Gastroesophageal sphincter (tissue), 4 donors: ENCODE results near the gene LRBA. TPM values are rescaled to one million over a fixed set of nuclear protein-coding genes. Genes with fewer than 3 reads are reported as not detected.
A peak's percentile ranks its signal among the peaks of the same experiment; 100 is the strongest.

Experiments
- ATAC-seq: fragments of 150-250 bp; one replicate; pipeline ENCODE4 v1.9.1; 2016; ENCODE audit warnings: mild to moderate bottlenecking, moderate library complexity
- H3K27ac ChIP-seq, 4 donors: fragments of 200-600 bp; sonication (generic) in 3 of 4; 1 replicate in 3 of 4; 2 replicates in 1 of 4; pipeline ENCODE4 v1.5.1; 2016 to 2019
- H3K27me3 ChIP-seq: fragments of 200-600 bp; sonication (generic); one replicate; pipeline ENCODE4 v1.5.1; 2019
- H3K36me3 ChIP-seq, 2 donors: fragments of 200-600 bp; sonication (generic); one replicate each; pipeline ENCODE4 v1.5.1; 2019; ENCODE audit warnings: control low read depth in 1 of 2
- H3K4me1 ChIP-seq, 3 donors: fragments of 200-600 bp; sonication (generic); 1 replicate in 2 of 3; 2 replicates in 1 of 3; pipeline ENCODE4 v1.5.1; 2016 to 2019; ENCODE audit warnings: control low read depth in 2 of 3
- H3K4me3 ChIP-seq, 2 donors: fragments of 200-600 bp; sonication (generic); one replicate each; pipeline ENCODE4 v1.5.1; 2019; ENCODE audit warnings: mild to moderate bottlenecking in 1 of 2, moderate library complexity in 1 of 2
- H3K9me3 ChIP-seq, 3 donors: fragments of 200-600 bp; sonication (generic); one replicate each; pipeline ENCODE4 v1.5.1; 2017 to 2019; ENCODE audit warnings: control low read depth in 2 of 3
- CTCF ChIP-seq, 4 experiments: fragments of 200-600 bp in 2 of 4; fragments of 450-650 bp in 2 of 4; sonication (generic) in 1 of 4; IDR thresholded peaks; one replicate each; pipeline ENCODE4 v1.5.1; 2017 to 2019; ENCODE audit warnings: antibody characterized with exemption in 4 of 4, mild to moderate bottlenecking in 2 of 4, moderate library complexity in 2 of 4
- EP300 ChIP-seq: sonication (generic); formaldehyde crosslinking; IDR thresholded peaks from one replicate; pipeline ENCODE4 v1.6.1; 2017; ENCODE audit warnings: antibody characterized with exemption, mild to moderate bottlenecking
- POLR2A ChIP-seq, 2 donors: fragments of 450-650 bp; IDR thresholded peaks; one replicate each; pipeline ENCODE4 v1.6.1; 2017; ENCODE audit warnings: antibody characterized with exemption in 2 of 2, mild to moderate bottlenecking in 2 of 2, moderate library complexity in 1 of 2
- POLR2AphosphoS5 ChIP-seq: sonication (generic); formaldehyde crosslinking; IDR thresholded peaks from one replicate; pipeline ENCODE4 v1.6.1; 2017; ENCODE audit warnings: antibody characterized with exemption
- WGBS, 2 donors: methylation state at CpG; one replicate each; pipeline ENCODE4 v1.1.5; 2018; ENCODE audit warnings: low coverage in 1 of 2; 5-methylcytosine and 5-hydroxymethylcytosine counted together
- total RNA-seq, 4 donors: library from RNA; depleted of rRNA; stranded (reverse); fragments of >200 nt; gene quantifications; one replicate each; pipeline ENCODE4 v1.1.0, GENCODE V29; 2016

LRBA gene
- total RNA-seq, 4 donors from 2014 or later, result 18.4 to 35.0 (median 23.2) TPM

DNA sequence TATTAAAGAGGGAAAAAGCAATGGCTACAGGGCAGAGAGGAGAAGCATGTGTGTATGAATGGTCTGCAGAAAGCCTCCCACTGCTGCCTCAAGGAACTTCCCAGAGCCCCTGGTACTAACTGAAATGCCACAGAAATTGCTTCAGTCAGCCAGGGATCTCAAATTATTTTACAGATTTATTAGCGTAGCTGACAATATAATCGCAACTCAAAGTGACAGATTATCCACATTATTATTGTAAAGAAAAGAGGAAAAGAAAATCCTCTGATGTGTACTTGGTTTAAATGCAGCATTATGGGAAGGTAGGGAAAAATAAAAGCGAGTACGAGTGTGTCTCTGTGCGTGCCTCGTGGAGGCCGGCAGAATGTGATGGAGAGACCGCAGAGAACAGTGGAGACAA lies 734.1 kb downstream of the LRBA start:
- Histone ChIP-seq H3K4me3 (no peak overlapping the region), H3K27ac (peak overlapping the region in 1 of 4 donors; percentile 24), H3K9me3 (peaks cover 0 to 9% (median 0%) of the 10 kb centered on the region in 3 donors), H3K27me3 (no peaks in the 10 kb centered on the region), H3K4me1 (peaks cover 0 to 15% (median 0%) of the 10 kb centered on the region in 3 donors), H3K36me3 (peaks cover 0 to 41% of the 10 kb centered on the region in 2 donors)
- 78 to 86% methylated on average over 8 of the region's 8 CpGs for WGBS, 2 donors
- no peak for TF ChIP-seq POLR2AphosphoS5
- TF ChIP-seq POLR2A (IDR thresholded peaks at IDR 0.05), result no peak
- no peak for TF ChIP-seq CTCF (IDR thresholded peaks at IDR 0.05)
- no peak for ATAC-seq

GRCh38 chr4:150280081-150280895 lies 734.8 kb downstream of the LRBA start:
- Histone ChIP-seq H3K4me1 (peaks cover 0 to 15% (median 0%) of the 10 kb centered on the region in 3 donors), H3K36me3 (peaks cover 0 to 36% of the 10 kb centered on the region in 2 donors), H3K4me3 (no peak overlapping the region), H3K27ac (peak overlapping the region in 3 of 4 donors; percentile 24 to 67 (median 49)), H3K27me3 (no peaks in the 10 kb centered on the region), H3K9me3 (peaks cover 0 to 13% (median 0%) of the 10 kb centered on the region in 3 donors)
- 26 to 33% methylated on average over 3 to 5 of the region's 9 CpGs for WGBS, 2 donors
- TF ChIP-seq CTCF (IDR thresholded peaks at IDR 0.05) (no peak), POLR2A (IDR thresholded peaks at IDR 0.05) (no peak), POLR2AphosphoS5 (no peak), EP300 (no peak)
- peak; percentile 53 for ATAC-seq

DNA sequence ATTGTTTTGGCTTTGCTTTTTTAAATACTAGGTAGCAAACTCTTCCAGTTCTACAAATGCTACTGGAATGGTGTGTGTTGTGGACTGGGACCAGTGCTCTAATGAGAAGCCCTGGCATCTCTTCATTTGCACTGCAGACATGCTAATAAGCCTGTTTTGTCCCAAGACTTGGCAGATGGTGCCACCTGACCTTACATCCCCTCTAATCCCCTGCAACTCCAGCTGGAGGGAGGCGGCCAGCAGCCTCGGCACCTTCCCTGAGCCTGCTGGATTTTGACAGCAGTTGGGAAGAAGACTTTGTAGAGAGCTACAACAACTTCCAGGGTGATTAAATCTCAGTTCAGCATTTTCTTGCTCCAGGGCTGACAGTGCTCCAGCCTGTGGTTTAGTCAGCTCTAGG lies 736.9 kb downstream of the LRBA start:
- H3K9me3 ChIP-seq, result peaks cover 0 to 22% (median 0%) of the 10 kb centered on the region in 3 donors
- no peak overlapping the region for H3K4me3 ChIP-seq
- no peak for ATAC-seq
- TF ChIP-seq EP300 (no peak), POLR2AphosphoS5 (no peak), CTCF (IDR thresholded peaks at IDR 0.05) (no peak), POLR2A (IDR thresholded peaks at IDR 0.05) (no peak)
- H3K36me3 ChIP-seq, result peaks cover 0 to 27% of the 10 kb centered on the region in 2 donors
- peaks cover 0 to 15% (median 0%) of the 10 kb centered on the region in 3 donors for H3K4me1 ChIP-seq
- no peak overlapping the region for H3K27ac ChIP-seq
- WGBS, 2 donors, result no CpG with 5 or more reads among the region's 2 CpGs
- H3K27me3 ChIP-seq, result no peaks in the 10 kb centered on the region

DNA sequence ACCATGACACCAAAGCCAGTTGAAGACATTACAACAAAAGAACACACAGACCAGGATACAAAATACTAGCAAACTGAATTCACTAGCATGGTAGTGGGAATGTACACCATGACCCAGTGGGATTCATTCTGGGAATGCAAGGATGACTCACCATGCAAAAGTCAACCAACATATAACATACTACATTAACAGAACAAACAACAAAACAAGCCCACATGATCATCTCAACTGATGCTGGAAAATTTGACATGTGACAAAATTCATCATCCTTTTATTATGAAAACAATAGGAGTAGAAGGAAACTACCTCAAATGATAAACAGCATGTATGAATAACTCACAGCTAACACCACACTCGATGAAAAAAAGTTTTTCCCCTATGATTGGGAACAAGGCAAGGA lies 746.6 kb downstream of the LRBA start:
- H3K9me3 ChIP-seq, result peaks cover 0 to 9% (median 0%) of the 10 kb centered on the region in 3 donors
- 91 to 93% methylated on average over 1 of the region's 1 CpG for WGBS, 2 donors
- no peak for TF ChIP-seq POLR2A (IDR thresholded peaks at IDR 0.05)
- no peak for TF ChIP-seq POLR2AphosphoS5
- TF ChIP-seq CTCF (IDR thresholded peaks at IDR 0.05), result no peak
- TF ChIP-seq EP300, result no peak
- H3K4me3 ChIP-seq, result no peak overlapping the region
- no peaks in the 10 kb centered on the region for H3K4me1 ChIP-seq
- H3K27me3 ChIP-seq, result no peaks in the 10 kb centered on the region
- H3K36me3 ChIP-seq, result peaks cover 0 to 37% of the 10 kb centered on the region in 2 donors
- no peak overlapping the region for H3K27ac ChIP-seq
- ATAC-seq, result no peak

GRCh38 chr4:150265806-150266205 lies 749.3 kb downstream of the LRBA start:
- 88 to 100% methylated on average over 1 of the region's 1 CpG for WGBS, 2 donors
- ATAC-seq, result no peak
- TF ChIP-seq CTCF (IDR thresholded peaks at IDR 0.05) (no peak), EP300 (no peak), POLR2AphosphoS5 (no peak), POLR2A (IDR thresholded peaks at IDR 0.05) (no peak)

More at GRCh38 chr4:150265806-150266205, 749.3 kb downstream of the LRBA start:
- Histone ChIP-seq H3K27me3 (no peaks in the 10 kb centered on the region), H3K9me3 (no peaks in the 10 kb centered on the region), H3K4me3 (no peak overlapping the region), H3K27ac (no peak overlapping the region), H3K4me1 (no peaks in the 10 kb centered on the region), H3K36me3 (peaks cover 0 to 31% of the 10 kb centered on the region in 2 donors)
